ENCODE measurements around the gene SURF4. TPM values are rescaled to one million over a fixed set of nuclear protein-coding genes. Genes with fewer than 3 reads are reported as not detected.

The SURF4 gene
- total RNA-seq, 2 donors from 2014 or later, result 185 to 204 TPM

DNA sequence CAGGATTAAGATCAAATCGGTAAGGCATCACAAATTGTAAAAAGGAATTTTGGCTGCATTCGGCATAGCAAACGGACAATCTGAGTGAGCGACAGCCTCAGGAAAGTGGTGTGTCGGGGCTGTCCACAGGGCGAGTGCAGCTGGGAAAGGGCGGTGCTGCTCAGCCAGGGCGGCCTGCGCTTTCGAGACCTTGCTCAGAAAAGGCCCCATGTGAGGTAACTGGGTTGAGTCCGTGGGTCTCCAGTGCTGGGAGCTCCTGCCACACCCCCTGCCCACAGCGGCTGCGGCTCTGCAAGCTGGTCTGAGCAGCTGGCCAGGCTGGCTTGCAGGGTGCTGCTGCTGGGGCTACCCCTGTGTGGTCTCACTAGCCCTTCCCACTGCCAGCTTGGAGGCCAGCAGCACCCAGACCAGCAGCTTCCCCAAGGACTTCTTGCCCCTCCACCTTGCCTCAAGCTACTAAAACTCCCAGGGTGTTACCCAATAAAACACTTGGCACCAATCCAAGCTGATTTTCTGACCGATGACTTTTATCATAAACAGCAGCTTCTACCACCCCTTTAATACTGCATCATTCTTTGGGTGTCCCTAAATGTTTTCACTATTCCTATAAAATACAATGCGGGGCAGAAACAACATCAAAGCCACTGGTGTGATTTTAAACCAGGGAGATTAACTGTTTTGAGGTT is 13.4 kb downstream of the SURF4 start:
- Histone ChIP-seq H3K36me3 (no peaks in the 10 kb centered on the region), H3K27me3 (replicated peaks; ENCODE audit: insufficient read depth) (no peaks in the 10 kb centered on the region), H3K4me3 (no peak overlapping the region), H3K9me3 (no peaks in the 10 kb centered on the region), H3K4me1 (replicated peaks) (peaks cover 20% of the 10 kb centered on the region), H3K27ac (no peak overlapping the region)
- DNase-seq (ENCODE audit: low spot score), result no peak
- 72% methylated on average over 14 of the region's 15 CpGs for WGBS
- intact Hi-C loops (cut with DNase I), result no loop called here
- TF ChIP-seq, protein P1, sequence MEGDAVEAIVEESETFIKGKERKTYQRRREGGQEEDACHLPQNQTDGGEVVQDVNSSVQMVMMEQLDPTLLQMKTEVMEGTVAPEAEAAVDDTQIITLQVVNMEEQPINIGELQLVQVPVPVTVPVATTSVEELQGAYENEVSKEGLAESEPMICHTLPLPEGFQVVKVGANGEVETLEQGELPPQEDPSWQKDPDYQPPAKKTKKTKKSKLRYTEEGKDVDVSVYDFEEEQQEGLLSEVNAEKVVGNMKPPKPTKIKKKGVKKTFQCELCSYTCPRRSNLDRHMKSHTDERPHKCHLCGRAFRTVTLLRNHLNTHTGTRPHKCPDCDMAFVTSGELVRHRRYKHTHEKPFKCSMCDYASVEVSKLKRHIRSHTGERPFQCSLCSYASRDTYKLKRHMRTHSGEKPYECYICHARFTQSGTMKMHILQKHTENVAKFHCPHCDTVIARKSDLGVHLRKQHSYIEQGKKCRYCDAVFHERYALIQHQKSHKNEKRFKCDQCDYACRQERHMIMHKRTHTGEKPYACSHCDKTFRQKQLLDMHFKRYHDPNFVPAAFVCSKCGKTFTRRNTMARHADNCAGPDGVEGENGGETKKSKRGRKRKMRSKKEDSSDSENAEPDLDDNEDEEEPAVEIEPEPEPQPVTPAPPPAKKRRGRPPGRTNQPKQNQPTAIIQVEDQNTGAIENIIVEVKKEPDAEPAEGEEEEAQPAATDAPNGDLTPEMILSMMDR (IDR thresholded peaks at IDR 0.05), result no peak
- TF ChIP-seq POLR2A (IDR thresholded peaks at IDR 0.05) (no peak), POLR2AphosphoS5 (IDR thresholded peaks at IDR 0.05) (no peak)

DNA sequence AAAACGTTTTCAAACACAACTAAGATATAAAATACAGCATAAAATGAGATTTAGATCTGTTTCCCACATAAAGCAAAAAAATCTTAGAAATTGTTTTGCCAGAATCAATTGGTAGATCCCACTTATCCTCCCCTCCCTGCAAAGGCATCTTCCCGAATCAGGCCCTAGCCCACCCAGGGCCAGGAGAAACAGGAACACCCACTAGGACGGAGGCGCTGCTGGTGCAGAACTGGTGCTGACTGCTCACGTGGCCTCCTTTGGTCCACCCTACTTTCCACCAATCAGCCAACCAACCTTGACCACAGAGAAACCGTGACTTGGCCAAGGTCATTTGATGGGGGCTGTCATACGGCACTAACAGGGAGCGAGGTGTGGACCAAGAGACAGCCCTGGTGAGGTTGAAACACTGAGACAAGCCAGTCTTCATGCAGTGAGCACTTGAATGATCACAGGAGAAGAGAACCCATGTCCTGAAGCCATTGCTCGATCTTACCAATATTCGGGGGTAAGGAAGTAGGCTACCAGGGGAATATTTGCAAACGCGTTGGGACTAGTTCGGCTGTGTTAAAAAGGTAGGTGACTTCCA is 14.3 kb downstream of the SURF4 start:
- Histone ChIP-seq H3K27me3 (replicated peaks; ENCODE audit: insufficient read depth) (no peaks in the 10 kb centered on the region), H3K36me3 (no peaks in the 10 kb centered on the region), H3K4me3 (no peak overlapping the region), H3K4me1 (replicated peaks) (peaks cover 23% of the 10 kb centered on the region), H3K9me3 (no peaks in the 10 kb centered on the region), H3K27ac (no peak overlapping the region)
- WGBS, result 66% methylated on average over 13 of the region's 13 CpGs
- intact Hi-C loops (cut with DNase I), result no loop called here
- no peak for DNase-seq (ENCODE audit: low spot score)
- TF ChIP-seq POLR2AphosphoS5 (IDR thresholded peaks at IDR 0.05), result no peak
- TF ChIP-seq, protein P1 (IDR thresholded peaks at IDR 0.05), result no peak
- TF ChIP-seq POLR2A (IDR thresholded peaks at IDR 0.05), result no peak

DNA sequence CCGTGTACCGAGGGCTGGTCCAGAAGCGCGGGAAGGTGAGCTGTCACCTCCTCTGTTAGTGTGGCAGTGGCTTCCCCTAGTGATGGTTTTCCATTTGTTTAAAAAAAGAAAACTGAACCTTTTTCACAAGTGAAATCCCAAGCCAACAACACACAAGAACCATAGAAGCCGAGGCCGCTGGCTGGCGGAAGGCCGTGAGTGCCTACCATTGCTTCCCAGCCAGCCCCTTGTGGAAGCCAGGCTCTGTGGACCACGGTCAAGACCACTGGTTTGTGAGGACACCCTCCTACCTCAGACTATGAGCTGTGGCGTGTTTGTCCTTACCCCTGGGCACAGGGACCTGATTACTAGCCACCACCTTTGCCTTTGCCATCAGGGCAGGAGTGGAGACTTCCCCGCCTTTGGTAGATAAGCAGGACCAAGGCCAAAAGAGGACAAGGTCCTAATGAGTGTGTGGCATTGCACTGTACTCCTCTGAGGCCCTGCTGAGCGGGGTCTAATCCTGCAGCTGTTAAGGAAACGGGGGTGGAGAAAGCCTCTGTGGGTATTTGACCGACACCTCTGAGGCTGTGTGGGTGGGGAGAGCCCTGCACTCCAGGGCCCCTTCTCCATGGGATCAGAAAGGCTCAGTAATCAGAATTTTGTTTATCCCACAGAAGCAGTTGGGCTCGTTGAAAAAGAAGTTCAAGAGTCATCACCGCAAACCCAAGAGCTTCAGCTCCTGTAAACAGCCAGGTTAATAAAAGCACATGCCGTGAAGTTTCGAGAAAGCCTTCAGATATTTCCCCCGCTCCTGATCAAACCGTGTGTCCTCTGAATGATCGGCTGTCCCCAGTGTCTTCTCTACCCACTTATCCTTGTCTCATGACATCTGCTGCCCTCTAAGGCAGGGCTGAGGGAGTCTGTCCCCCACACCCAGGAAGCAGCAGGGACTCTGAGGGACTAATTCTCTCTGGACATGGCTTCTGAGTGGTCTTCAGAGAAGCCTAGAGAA is 15.2 kb downstream of the SURF4 start:
- Histone ChIP-seq H3K9me3 (no peaks in the 10 kb centered on the region), H3K27ac (no peak overlapping the region), H3K27me3 (replicated peaks; ENCODE audit: insufficient read depth) (no peaks in the 10 kb centered on the region), H3K4me3 (no peak overlapping the region), H3K4me1 (replicated peaks) (peaks cover 23% of the 10 kb centered on the region), H3K36me3 (no peaks in the 10 kb centered on the region)
- intact Hi-C loops (cut with DNase I), result no loop called here
- DNase-seq (ENCODE audit: low spot score), result no peak
- TF ChIP-seq POLR2AphosphoS5 (IDR thresholded peaks at IDR 0.05) (no peak), POLR2A (IDR thresholded peaks at IDR 0.05) (no peak)
- TF ChIP-seq, protein P1 (IDR thresholded peaks at IDR 0.05), result no peak
- 85% methylated on average over 21 of the region's 21 CpGs for WGBS

DNA sequence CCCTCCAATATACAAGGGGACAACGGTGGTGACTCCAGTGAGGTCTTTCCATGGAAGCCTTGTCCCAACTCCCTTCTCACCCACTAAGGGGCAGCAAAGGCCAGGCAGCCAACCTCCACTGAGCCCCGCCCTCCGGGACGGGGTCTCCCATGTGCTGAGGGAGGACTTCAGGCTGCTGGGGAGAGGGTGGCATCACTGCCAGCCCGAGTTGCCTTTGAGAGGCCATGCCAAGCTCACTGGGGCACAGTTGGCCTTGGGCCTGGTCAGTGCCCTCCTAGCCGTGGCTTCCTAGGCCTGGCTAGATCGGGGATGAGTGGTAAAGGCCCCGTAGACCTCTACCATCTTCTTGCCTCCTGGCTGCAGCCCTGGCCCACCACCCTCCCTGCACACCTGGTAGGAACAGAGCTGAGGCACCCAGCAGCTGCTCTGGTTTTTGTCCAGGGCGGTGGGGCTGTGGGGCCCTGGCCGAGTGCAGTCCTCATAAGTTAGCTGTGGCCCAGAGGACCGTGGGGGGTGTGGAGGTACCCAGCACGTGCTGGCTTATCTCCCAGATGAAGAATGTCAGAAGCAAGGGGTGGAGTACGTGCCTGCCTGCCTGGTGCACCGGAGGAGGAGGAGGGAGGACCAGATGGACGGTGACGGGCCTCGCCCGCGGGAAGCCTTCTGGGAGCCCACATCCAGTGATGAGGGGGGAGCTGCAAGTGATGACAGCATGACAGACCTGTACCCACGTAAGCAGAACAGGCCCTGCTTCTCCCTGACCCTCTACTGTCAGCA is 16.3 kb downstream of the SURF4 start:
- H3K9me3 ChIP-seq, result no peaks in the 10 kb centered on the region
- no peak overlapping the region for H3K27ac ChIP-seq
- H3K27me3 ChIP-seq (replicated peaks; ENCODE audit: insufficient read depth), result no peaks in the 10 kb centered on the region
- intact Hi-C loops (cut with DNase I), result no loop called here
- DNase-seq (ENCODE audit: low spot score), result no peak
- no peaks in the 10 kb centered on the region for H3K36me3 ChIP-seq
- peaks cover 22% of the 10 kb centered on the region for H3K4me1 ChIP-seq (replicated peaks)
- no peak overlapping the region for H3K4me3 ChIP-seq
- no peak for TF ChIP-seq POLR2A (IDR thresholded peaks at IDR 0.05)
- TF ChIP-seq, protein P1 (IDR thresholded peaks at IDR 0.05), result peak in 2 of 4 experiments; percentile 16 to 43
- WGBS, result 46% methylated on average over 18 of the region's 20 CpGs

Measured in prostate gland (tissue), 2 donors.